Lower lobe of right lung (tissue), 2 donors: ENCODE results near the gene GABRP. TPM values are rescaled to one million over a fixed set of nuclear protein-coding genes. Genes with fewer than 3 reads are reported as not detected.
A peak's percentile ranks its signal among the peaks of the same experiment; 100 is the strongest.

Source experiments
- ATAC-seq, 2 donors: fragments of 200-7000 bp; cut with Tn5 transposase; one replicate each; pipeline ENCODE4 v1.9.1; 2020 to 2022; ENCODE audit warnings: mild to moderate bottlenecking in 2 of 2, moderate library complexity in 2 of 2
- DNase-seq: peaks from one replicate; pipeline ENCODE4 v3.0.0-alpha.2; 2020
- H3K27ac ChIP-seq: fragments of 200-600 bp; one replicate; pipeline ENCODE4 v1.8.0; 2022
- H3K27me3 ChIP-seq: fragments of 200-600 bp; one replicate; pipeline ENCODE4 v1.8.0; 2022; ENCODE audit warnings: low read depth
- H3K36me3 ChIP-seq: fragments of 200-600 bp; one replicate; pipeline ENCODE4 v1.8.0; 2022; ENCODE audit warnings: mild to moderate bottlenecking
- H3K4me1 ChIP-seq: fragments of 200-600 bp; one replicate; pipeline ENCODE4 v1.8.0; 2022
- H3K4me3 ChIP-seq: fragments of 200-600 bp; one replicate; pipeline ENCODE4 v1.8.0; 2022; ENCODE audit warnings: mild to moderate bottlenecking
- H3K9me3 ChIP-seq: fragments of 200-600 bp; one replicate; pipeline ENCODE4 v1.8.0; 2022
- intact Hi-C: fragments of 100-400 bp; cut with DNase I; formaldehyde crosslinking; loops from one replicate; pipeline ENCODE4 v1.11.0; 2022
- long read RNA-seq: library from polyadenylated mRNA; unstranded; transcript quantifications from one replicate; pipeline ENCODE4 v2.0.0, GENCODE V29; 2021
- total RNA-seq: library from RNA; stranded (reverse); fragmentation: NEBNext Ultra II Directional; extraction: Animal tissue kit (Norgen Biotek cat#: 25700); gene quantifications from one replicate; pipeline ENCODE4 v1.2.1, GENCODE V29; 2021
- TF ChIP-seq, protein P1 (sequence below): fragments of 200-600 bp; IDR thresholded peaks from one replicate; pipeline ENCODE4 v1.8.0; 2022; ENCODE audit warnings: antibody characterized with exemption, mild to moderate bottlenecking
- donor health status: DM: no; HTN: yes; CAD: no; lungs with severe emphysema.

The GABRP gene, protein sequence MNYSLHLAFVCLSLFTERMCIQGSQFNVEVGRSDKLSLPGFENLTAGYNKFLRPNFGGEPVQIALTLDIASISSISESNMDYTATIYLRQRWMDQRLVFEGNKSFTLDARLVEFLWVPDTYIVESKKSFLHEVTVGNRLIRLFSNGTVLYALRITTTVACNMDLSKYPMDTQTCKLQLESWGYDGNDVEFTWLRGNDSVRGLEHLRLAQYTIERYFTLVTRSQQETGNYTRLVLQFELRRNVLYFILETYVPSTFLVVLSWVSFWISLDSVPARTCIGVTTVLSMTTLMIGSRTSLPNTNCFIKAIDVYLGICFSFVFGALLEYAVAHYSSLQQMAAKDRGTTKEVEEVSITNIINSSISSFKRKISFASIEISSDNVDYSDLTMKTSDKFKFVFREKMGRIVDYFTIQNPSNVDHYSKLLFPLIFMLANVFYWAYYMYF
- 0.38 TPM for total RNA-seq
- long read RNA-seq = 0 reads

DNA sequence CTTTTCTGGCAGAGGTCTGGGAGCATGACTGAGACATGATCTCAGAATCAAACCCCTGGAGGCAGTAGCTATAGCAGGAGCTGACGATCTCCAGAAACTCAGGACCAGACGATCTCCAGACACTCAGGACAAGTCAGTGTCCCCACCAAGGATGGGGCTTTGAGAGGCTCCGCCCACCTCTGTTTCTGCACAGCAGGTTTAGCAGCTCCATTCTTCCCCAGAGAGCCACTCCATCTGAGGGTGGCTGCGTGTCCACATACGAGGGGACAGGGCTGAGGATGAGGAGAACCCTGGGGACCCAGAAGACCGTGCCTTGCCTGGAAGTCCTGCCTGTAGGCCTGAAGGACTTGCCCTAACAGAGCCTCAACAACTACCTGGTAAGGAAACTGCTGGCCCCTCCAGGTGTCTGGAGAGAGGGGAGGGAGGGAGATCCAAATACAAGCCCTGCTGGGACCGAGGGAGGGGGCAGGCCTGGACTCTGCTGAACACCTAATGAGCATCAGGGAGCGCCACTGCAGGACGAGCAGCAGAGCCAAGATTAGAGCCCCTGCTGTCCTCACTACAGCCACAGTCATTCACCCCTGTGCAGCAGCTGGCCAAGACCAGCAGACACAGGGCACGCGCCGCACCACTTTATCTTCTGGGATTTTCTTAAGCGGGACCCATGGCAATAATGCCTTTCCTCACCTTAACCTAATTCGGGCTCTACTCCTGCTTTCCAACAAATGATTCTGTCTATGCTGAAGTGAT lies at the start of gene GABRP:
GABRP (plus strand) TSS at position 228 of the 750 bp plus-strand sequence. CDS start 4,891 bp downstream, outside the sequence.
- ATAC-seq (no peak), DNase-seq (no peak)
- Histone ChIP-seq H3K4me3 (no peak within 1 kb of the TSS), H3K9me3 (no peaks in the 10 kb centered on the region), H3K27me3 (no peaks in the 10 kb centered on the region), H3K4me1 (no peaks in the 10 kb centered on the region), H3K36me3 (no peaks in the 10 kb centered on the region), H3K27ac (no peak within 1 kb of the TSS)
- TF ChIP-seq, protein P1, sequence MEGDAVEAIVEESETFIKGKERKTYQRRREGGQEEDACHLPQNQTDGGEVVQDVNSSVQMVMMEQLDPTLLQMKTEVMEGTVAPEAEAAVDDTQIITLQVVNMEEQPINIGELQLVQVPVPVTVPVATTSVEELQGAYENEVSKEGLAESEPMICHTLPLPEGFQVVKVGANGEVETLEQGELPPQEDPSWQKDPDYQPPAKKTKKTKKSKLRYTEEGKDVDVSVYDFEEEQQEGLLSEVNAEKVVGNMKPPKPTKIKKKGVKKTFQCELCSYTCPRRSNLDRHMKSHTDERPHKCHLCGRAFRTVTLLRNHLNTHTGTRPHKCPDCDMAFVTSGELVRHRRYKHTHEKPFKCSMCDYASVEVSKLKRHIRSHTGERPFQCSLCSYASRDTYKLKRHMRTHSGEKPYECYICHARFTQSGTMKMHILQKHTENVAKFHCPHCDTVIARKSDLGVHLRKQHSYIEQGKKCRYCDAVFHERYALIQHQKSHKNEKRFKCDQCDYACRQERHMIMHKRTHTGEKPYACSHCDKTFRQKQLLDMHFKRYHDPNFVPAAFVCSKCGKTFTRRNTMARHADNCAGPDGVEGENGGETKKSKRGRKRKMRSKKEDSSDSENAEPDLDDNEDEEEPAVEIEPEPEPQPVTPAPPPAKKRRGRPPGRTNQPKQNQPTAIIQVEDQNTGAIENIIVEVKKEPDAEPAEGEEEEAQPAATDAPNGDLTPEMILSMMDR = no peak
- intact Hi-C loops = no loop called here

DNA sequence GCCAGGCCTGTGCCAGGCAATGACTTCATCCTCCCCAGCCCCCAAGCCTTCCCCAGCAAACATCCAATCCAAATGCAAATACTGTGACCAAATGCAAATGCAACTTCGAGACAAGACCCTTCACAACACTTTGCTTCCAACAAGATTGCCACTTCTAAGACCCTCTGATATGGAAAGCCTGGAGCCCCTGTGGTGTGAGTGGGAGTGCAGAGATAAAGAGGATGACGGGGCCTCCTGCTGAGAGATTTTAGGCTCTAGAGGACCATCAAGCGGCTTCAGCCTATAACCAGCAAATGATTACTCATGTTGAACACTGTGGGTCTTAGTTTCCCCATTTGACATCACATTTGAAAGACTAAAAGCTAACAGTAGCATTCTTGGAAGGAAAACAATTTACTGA lies 46.6 kb upstream of the GABRP start:
- intact Hi-C loops = no loop called here
- H3K36me3 ChIP-seq = no peaks in the 10 kb centered on the region
- ATAC-seq = no peak

DNA sequence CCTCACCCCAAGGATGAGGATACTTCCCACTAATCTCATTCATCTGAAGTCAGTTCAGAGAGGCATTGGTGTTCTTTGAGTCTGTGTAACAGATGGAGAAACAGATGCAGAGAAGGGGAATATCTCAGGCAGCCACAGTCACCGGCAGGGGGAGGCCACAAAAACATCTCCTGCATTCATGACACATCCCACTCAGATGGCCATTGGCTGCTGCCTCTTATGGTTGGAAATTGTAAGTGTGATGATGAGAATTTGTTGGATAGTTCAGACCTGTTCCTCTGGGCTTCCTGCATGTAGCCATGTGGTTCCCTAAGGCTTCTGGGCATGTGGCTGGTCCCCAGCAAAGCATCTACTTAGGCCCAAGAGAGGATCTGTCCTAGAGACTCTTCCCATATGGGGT lies 45.9 kb upstream of the GABRP start:
- intact Hi-C loops = no loop called here
- Histone ChIP-seq H3K27me3 (no peaks in the 10 kb centered on the region), H3K27ac (no peak overlapping the region), H3K9me3 (peaks cover 11% of the 10 kb centered on the region), H3K4me1 (no peaks in the 10 kb centered on the region), H3K4me3 (no peak overlapping the region), H3K36me3 (no peaks in the 10 kb centered on the region)
- ATAC-seq = no peak
- TF ChIP-seq, protein P1 = no peak
- DNase-seq = no peak

More for the DNA sequence above, 46.6 kb upstream of the GABRP start:
- TF ChIP-seq, protein P1 = no peak
- H3K27me3 ChIP-seq = no peaks in the 10 kb centered on the region
- no peaks in the 10 kb centered on the region for H3K4me1 ChIP-seq
- no peak for DNase-seq
- no peak overlapping the region for H3K4me3 ChIP-seq
- peaks cover 11% of the 10 kb centered on the region for H3K9me3 ChIP-seq
- H3K27ac ChIP-seq = no peak overlapping the region

DNA sequence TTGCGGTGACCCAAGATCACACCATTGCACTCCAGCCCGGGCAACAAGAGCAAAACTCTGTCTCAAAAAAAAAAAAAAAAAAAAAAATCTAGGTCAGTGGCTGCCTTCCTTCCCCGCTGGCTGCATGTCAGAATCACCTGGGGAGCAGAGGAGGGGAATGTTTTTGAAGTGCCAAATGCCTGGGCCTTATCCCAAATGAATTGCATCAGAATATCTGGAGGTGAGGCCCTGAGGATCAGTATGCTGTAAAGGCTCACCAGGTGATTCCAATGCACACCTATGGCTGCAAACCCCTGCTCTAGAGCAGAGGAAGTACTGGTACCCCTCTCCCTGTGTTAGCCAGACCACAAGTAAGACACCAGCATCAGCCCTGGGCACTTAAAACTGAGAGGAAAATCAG lies 44.7 kb upstream of the GABRP start:
- H3K9me3 ChIP-seq = peaks cover 11% of the 10 kb centered on the region
- DNase-seq (no peak), ATAC-seq (peak; percentile 28 to 58)
- TF ChIP-seq, protein P1 = no peak
- no peak overlapping the region for H3K4me3 ChIP-seq
- no peaks in the 10 kb centered on the region for H3K36me3 ChIP-seq
- no peaks in the 10 kb centered on the region for H3K4me1 ChIP-seq
- H3K27ac ChIP-seq = no peak overlapping the region
- H3K27me3 ChIP-seq = no peaks in the 10 kb centered on the region
- intact Hi-C loops = no loop called here

DNA sequence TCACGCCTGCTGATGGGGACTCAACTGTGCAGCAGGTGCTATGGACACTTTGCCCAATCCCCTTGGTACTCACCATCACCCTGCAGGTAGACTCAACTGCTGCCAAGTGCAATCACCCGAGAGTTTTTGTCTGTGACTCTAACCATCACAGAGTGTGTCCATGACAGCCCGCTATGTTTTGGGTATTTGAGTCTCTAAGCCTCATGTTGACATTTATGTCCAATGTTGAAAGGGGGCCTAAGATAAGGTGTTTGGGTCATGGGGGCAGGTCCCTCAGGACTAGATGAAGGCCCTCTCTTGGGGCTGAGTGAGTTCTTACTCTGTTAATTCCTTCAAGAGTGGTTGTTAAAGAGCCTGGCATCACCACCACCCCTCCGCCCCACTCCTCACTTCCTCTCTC lies 44.1 kb upstream of the GABRP start:
- no peak overlapping the region for H3K27ac ChIP-seq
- peaks cover 5% of the 10 kb centered on the region for H3K4me1 ChIP-seq
- H3K36me3 ChIP-seq = no peaks in the 10 kb centered on the region
- H3K4me3 ChIP-seq = no peak overlapping the region
- intact Hi-C loops = no loop called here
- H3K9me3 ChIP-seq = peaks cover 11% of the 10 kb centered on the region
- H3K27me3 ChIP-seq = peaks cover 5% of the 10 kb centered on the region
- DNase-seq = no peak
- TF ChIP-seq, protein P1 = no peak
- ATAC-seq = no peak
